ENCODE data around the gene TEPSIN. TPM values are rescaled to one million over a fixed set of nuclear protein-coding genes. Genes with fewer than 3 reads are reported as not detected.

The TEPSIN gene
- total and polyA plus RNA-seq, 4 donors = 3.2 to 22.9 (median 10.7) TPM

GRCh38 chr17:81277421-81277820 is 38.6 kb upstream of the TEPSIN start:
- Histone ChIP-seq H3K27me3 (ENCODE audit: control insufficient read depth in 4 of 4, insufficient read depth in 4 of 4, low read length in 3 of 4) (no peaks in the 10 kb centered on the region), H3K4me3 (ENCODE audit: low read depth in 1 of 3, low read length in 3 of 3) (no peak overlapping the region), H3K27ac (ENCODE audit: low read depth in 1 of 2, low read length in 2 of 2) (no peak overlapping the region), H3K36me3 (ENCODE audit: control insufficient read depth in 4 of 4, insufficient read depth in 3 of 4, low read depth in 1 of 4, low read length in 3 of 4) (peaks cover 32 to 82% (median 45%) of the 10 kb centered on the region in 4 donors), H3K4me1 (ENCODE audit: control insufficient read depth in 4 of 4, insufficient read depth in 4 of 4, low read length in 3 of 4) (no peaks in the 10 kb centered on the region), H3K9me3 (ENCODE audit: control insufficient read depth in 4 of 4, low read length in 3 of 4) (no peaks in the 10 kb centered on the region), H3K9ac (ENCODE audit: low read depth in 1 of 2, low read length in 2 of 2) (no peak overlapping the region)
- 87% methylated on average over 18 of the region's 18 CpGs for WGBS
- TF ChIP-seq CTCF (IDR thresholded peaks at IDR 0.05; ENCODE audit: low read depth, low read length, missing input control) (no peak), RXRA (IDR thresholded peaks at IDR 0.05) (no peak), FOXA1 (IDR thresholded peaks at IDR 0.05) (no peak), ZBTB33 (IDR thresholded peaks at IDR 0.05) (no peak), REST (IDR thresholded peaks at IDR 0.05) (no peak), SP1 (IDR thresholded peaks at IDR 0.05) (no peak), TAF1 (conservative IDR thresholded peaks at IDR 0.05) (no peak), ATF3 (IDR thresholded peaks at IDR 0.05) (no peak), RAD21 (IDR thresholded peaks at IDR 0.05) (no peak), EGR1 (IDR thresholded peaks at IDR 0.05; ENCODE audit: low read depth in 2 of 2) (no peak), MAX (IDR thresholded peaks at IDR 0.05) (no peak), HNF4G (IDR thresholded peaks at IDR 0.05) (no peak), NR2F2 (IDR thresholded peaks at IDR 0.05) (no peak), GABPA (IDR thresholded peaks at IDR 0.05 in 1 of 2, conservative IDR thresholded peaks at IDR 0.05 in 1 of 2) (no peak), YY1 (IDR thresholded peaks at IDR 0.05) (no peak), FOXA2 (IDR thresholded peaks at IDR 0.05) (no peak), HNF4A (conservative IDR thresholded peaks at IDR 0.05) (no peak), JUND (IDR thresholded peaks at IDR 0.05) (no peak)
- DNase-seq (ENCODE audit: low spot score) = no peak
